BE2C (cell line): Measurements from ENCODE around the gene SCRN1.

Experiments used
- DNase-seq: peaks from one replicate; pipeline ENCODE4 v3.0.0-alpha.2; 2020
- H3K27me3 ChIP-seq: fragments of 250-450 bp; sonication (Bioruptor Pico); 2 replicates; pipeline ENCODE4 v1.5.1; 2020; ENCODE audit warnings: mild to moderate bottlenecking
- H3K36me3 ChIP-seq: fragments of 250-450 bp; sonication (Bioruptor Pico); 2 replicates; pipeline ENCODE4 v1.5.1; 2020; ENCODE audit warnings: mild to moderate bottlenecking
- H3K4me1 ChIP-seq: fragments of 250-450 bp; sonication (Bioruptor Pico); 2 replicates; pipeline ENCODE4 v1.5.1; 2020
- H3K4me3 ChIP-seq: 2 replicates; pipeline ENCODE4 v1.5.1; 2011; ENCODE audit warnings: low read depth, low read length
- H3K9me3 ChIP-seq: fragments of 250-450 bp; sonication (Bioruptor Pico); 2 replicates; pipeline ENCODE4 v1.5.1; 2020
- TF ChIP-seq, protein P1 (sequence below): IDR thresholded peaks from 2 replicates; pipeline ENCODE4 v1.5.1; 2012; ENCODE audit warnings: mild to moderate bottlenecking, low read depth, low read length

Gene SCRN1

DNA sequence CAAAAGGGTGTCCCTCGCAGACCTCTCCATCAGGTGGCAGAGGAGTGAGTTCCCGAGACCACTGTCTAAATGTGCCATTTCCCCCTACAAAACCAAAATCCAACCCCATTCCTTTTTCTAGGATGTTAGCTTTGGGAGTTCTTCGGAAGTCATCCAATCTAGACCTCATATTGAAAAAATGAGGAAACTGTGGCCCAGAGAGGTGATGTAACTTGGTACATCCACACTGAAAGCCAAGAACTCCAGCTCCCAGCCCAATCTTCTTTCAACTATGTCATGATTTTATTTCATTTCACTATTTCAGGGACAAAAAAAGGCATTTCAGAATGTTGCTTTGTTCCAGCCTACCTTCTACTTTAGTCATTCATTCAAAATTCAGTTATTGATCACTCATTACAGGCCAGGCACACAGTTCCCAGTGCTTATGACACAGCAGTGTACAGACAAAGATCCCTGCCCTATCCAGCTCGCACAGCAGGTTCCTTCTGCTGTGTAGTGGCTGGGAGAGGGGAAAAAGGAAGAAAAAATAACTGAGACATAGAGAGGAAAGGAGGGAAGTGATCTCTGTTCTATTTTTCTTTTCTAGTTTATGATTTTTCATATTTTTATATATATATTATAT lies 35.8 kb downstream of the SCRN1 start:
- no peak for DNase-seq
- H3K4me1 ChIP-seq, result peaks cover 12% of the 10 kb centered on the region

DNA sequence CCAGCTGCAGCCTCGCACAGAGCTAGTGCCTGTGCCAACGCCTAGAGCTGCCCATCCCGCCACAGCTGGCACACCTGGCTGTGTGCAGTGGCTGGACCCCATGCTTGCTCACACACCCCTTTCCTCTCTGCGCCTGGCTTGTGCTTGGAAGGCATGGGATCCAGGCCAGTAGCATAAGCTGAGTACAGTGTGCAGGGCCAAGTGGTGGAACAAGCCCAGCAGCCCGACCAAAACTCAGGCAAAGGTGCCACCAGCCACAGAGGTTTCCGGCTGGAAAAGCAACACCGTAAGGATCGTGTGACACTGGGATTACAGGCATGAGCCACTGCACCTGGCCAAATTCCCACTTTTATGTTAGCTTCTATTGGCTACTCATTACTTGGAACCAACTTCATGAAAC lies 38.4 kb downstream of the SCRN1 start:
- DNase-seq, result no peak
- no peaks in the 10 kb centered on the region for H3K27me3 ChIP-seq
- TF ChIP-seq, protein P1, sequence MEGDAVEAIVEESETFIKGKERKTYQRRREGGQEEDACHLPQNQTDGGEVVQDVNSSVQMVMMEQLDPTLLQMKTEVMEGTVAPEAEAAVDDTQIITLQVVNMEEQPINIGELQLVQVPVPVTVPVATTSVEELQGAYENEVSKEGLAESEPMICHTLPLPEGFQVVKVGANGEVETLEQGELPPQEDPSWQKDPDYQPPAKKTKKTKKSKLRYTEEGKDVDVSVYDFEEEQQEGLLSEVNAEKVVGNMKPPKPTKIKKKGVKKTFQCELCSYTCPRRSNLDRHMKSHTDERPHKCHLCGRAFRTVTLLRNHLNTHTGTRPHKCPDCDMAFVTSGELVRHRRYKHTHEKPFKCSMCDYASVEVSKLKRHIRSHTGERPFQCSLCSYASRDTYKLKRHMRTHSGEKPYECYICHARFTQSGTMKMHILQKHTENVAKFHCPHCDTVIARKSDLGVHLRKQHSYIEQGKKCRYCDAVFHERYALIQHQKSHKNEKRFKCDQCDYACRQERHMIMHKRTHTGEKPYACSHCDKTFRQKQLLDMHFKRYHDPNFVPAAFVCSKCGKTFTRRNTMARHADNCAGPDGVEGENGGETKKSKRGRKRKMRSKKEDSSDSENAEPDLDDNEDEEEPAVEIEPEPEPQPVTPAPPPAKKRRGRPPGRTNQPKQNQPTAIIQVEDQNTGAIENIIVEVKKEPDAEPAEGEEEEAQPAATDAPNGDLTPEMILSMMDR, result no peak
- peaks cover 80% of the 10 kb centered on the region for H3K36me3 ChIP-seq
- H3K4me3 ChIP-seq, result no peak overlapping the region
- no peaks in the 10 kb centered on the region for H3K9me3 ChIP-seq
- H3K4me1 ChIP-seq, result peaks cover 2% of the 10 kb centered on the region

More for the DNA sequence above, 35.8 kb downstream of the SCRN1 start:
- Histone ChIP-seq H3K36me3 (peaks cover 61% of the 10 kb centered on the region), H3K4me3 (no peak overlapping the region), H3K27me3 (no peaks in the 10 kb centered on the region), H3K9me3 (no peaks in the 10 kb centered on the region)
- TF ChIP-seq, protein P1, result no peak

DNA sequence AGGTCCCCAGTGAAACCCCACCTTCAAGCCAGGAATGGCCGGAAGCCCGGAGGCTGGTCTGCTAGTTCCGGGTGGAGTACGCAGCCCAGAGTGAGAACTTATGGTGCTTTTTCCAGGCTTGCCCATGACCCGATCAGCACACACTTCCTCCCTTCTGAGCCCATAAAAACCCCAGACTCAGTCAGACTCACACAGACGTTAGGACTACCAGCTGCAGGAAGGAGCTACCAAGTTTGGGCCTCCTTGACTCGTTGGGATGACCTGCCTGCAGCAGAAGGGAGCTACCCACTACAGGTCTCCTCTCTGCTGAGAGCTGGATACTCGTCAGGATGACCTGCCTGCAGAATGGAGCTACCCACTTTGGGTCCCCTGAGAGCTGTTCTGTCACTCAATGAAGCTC lies 39.1 kb downstream of the SCRN1 start:
- Histone ChIP-seq H3K9me3 (no peaks in the 10 kb centered on the region), H3K27me3 (no peaks in the 10 kb centered on the region), H3K4me3 (no peak overlapping the region), H3K36me3 (peaks cover 75% of the 10 kb centered on the region), H3K4me1 (no peaks in the 10 kb centered on the region)
- TF ChIP-seq, protein P1, result no peak
- no peak for DNase-seq

DNA sequence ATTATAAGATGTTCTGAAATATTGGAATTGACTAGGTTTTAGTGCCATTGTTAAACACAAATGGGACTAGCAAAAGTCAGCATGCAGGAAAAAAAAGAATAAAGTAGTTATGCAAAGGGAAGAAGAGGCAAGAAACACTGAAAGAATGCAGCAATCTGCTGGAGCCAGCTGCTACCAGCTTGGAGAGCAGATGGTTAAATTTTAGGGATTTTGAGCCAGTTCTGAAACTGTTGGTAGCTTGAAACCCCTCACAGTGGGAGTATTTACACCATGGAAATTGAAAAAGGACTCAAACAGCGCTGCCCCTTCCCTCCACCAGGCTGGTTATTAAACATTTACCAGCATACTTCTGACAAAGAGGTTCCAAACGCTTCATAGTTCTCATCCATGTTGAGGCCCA lies 41.0 kb downstream of the SCRN1 start:
- Histone ChIP-seq H3K9me3 (no peaks in the 10 kb centered on the region), H3K36me3 (peaks cover 76% of the 10 kb centered on the region), H3K4me3 (no peak overlapping the region), H3K27me3 (no peaks in the 10 kb centered on the region), H3K4me1 (no peaks in the 10 kb centered on the region)
- TF ChIP-seq, protein P1, result no peak
- DNase-seq, result no peak

DNA sequence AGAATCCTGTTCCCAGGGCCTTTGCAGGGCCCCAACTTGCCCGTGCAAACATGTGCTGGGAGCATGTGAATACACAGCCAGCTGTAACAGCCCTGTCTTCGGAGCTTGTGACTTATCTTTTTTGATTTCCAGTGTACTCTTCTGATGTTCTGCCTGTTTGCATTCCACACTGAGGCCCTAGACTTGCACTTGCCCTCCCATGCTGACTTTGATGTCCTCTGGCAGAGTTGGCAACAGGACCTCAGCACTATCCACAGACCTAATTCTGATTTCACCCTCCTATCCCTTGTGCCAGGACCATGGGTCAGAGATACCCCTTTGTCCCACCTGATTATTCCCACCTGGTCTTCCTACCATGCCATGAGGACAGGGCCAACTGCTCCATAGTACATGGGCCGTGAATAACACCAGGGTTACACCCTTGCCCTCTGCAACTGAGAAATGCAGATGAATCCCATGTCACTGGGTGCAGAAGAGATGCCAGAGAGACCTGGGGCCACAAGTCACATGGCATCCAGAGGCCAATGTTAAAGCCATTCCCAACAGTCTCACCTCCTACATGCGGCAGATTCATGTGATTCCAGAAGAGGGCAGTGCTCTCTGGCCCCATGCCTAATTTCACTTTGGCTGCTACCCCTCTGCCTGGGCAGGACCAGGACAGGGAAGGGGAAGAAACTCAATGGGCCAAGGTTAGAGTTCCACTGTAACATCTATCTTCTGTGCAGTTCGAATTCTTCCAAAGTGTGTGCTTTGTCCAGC lies 43.0 kb downstream of the SCRN1 start:
- Histone ChIP-seq H3K9me3 (no peaks in the 10 kb centered on the region), H3K4me1 (no peaks in the 10 kb centered on the region), H3K36me3 (peaks cover 77% of the 10 kb centered on the region), H3K27me3 (no peaks in the 10 kb centered on the region), H3K4me3 (no peak overlapping the region)
- TF ChIP-seq, protein P1, result peak; percentile 48
- peak; percentile 30 for DNase-seq

DNA sequence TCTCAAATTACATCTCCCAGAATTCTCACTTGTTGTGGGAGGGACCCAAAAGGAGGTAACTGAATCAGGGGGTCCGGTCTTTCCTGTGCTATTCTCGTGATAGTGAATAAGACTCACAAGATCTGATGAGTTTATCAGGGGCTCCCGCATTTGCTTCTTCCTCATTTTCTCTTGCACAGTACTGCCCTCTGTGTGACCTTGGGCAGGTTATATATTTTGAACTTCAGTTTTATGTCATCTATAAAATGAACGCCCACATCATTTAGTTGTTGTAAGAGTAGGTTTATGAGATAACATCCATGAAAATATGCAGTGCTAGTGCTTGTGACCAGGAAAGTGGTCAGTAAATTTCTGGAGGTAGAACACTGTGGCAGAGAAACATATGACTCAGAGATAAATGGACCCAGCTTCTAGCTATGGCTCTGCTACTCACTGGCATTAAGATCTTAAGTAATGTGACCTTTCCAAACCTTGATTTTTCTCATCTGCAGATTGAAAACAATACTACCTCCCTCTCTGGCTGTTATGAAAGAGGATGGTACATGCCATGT lies 44.3 kb downstream of the SCRN1 start:
- TF ChIP-seq, protein P1, result no peak
- Histone ChIP-seq H3K36me3 (peaks cover 72% of the 10 kb centered on the region), H3K27me3 (no peaks in the 10 kb centered on the region), H3K4me1 (no peaks in the 10 kb centered on the region), H3K9me3 (no peaks in the 10 kb centered on the region), H3K4me3 (no peak overlapping the region)
- no peak for DNase-seq
